ENCODE measurements around the gene CENPN. TPM values are rescaled to one million over a fixed set of nuclear protein-coding genes. Genes with fewer than 3 reads are reported as not detected.

The CENPN gene
- polyA plus RNA-seq, 1 donor (not counting 4 experiments of a cell fraction or from before 2014, with no cell fraction given), result 29.2 TPM

DNA sequence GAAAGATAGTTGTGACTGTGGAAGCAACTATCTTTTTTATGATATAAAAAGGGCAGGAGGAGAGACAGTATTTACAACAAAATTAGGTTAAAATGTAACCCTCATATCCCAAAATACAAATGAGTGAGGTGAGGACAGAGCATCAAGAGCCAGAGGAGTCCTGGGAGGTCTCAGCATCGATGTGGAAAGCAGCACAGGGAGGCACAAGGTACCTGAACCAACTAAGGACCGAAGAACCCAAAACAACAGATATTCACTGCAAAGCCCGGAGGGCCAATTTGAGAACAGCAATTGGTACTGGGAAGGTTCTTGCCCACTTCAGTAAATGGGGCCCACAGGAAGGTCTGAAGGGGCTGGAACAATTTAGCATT lies 37.9 kb upstream of the CENPN start:
- Histone ChIP-seq H3K27me3 (ENCODE audit: control insufficient read depth, extremely low read depth, insufficient read depth, low read length) (no peaks in the 10 kb centered on the region), H3K79me2 (ENCODE audit: control insufficient read depth, insufficient read depth, low read length) (no peaks in the 10 kb centered on the region), H3K27ac (ENCODE audit: control insufficient read depth, insufficient read depth, low read length) (no peak overlapping the region), H2AFZ (ENCODE audit: control insufficient read depth, low read length) (no peak overlapping the region), H4K20me1 (ENCODE audit: control insufficient read depth, extremely low read depth, insufficient read depth, low read length) (no peaks in the 10 kb centered on the region), H3K9me1 (ENCODE audit: control insufficient read depth, extremely low read depth, insufficient read depth, low read length) (no peaks in the 10 kb centered on the region), H3K9ac (ENCODE audit: control insufficient read depth, extremely low read depth, insufficient read depth, low read length) (no peak overlapping the region), H3K4me1 (ENCODE audit: control insufficient read depth, extremely low read depth, insufficient read depth, low read length) (no peaks in the 10 kb centered on the region), H3K9me3 (ENCODE audit: control insufficient read depth, low read depth, low read length) (no peaks in the 10 kb centered on the region), H3K4me3 (ENCODE audit: control insufficient read depth in 2 of 3, extremely low read depth in 1 of 3, insufficient read depth in 2 of 3, low read depth in 1 of 3, low read length in 3 of 3) (no peak overlapping the region), H3K4me2 (ENCODE audit: control insufficient read depth, extremely low read depth, insufficient read depth, low read depth, low read length) (no peak overlapping the region), H3K36me3 (ENCODE audit: control insufficient read depth in 2 of 2, extremely low read depth in 1 of 2, insufficient read depth in 2 of 2, low read length in 2 of 2) (peaks cover 0 to 2% of the 10 kb centered on the region in 2 experiments)
- no peak for DNase-seq (ENCODE audit: low read depth, low spot score)
- FAIRE-seq, result no peak
- no peak for TF ChIP-seq CTCF (optimal IDR thresholded peaks at IDR 0.05 in 1 of 3, IDR thresholded peaks at IDR 0.05 in 1 of 3, conservative IDR thresholded peaks at IDR 0.05 in 1 of 3; ENCODE audit: extremely low read depth in 1 of 3, insufficient read depth in 2 of 3, low read length in 3 of 3)
- TF ChIP-seq EZH2 (IDR thresholded peaks at IDR 0.05; ENCODE audit: low read length), result no peak
- dilution Hi-C loops (cut with MboI; ENCODE audit: extremely low pct_ligation_motif_present, low sequenced_read_pairs), result no loop called here

GRCh38 chr16:80971819-80972218 lies 35.2 kb upstream of the CENPN start:
- no peak overlapping the region for H3K4me3 ChIP-seq (ENCODE audit: control insufficient read depth in 2 of 3, extremely low read depth in 1 of 3, insufficient read depth in 2 of 3, low read depth in 1 of 3, low read length in 3 of 3)
- H3K9me1 ChIP-seq (ENCODE audit: control insufficient read depth, extremely low read depth, insufficient read depth, low read length), result no peaks in the 10 kb centered on the region
- no peaks in the 10 kb centered on the region for H3K27me3 ChIP-seq (ENCODE audit: control insufficient read depth, extremely low read depth, insufficient read depth, low read length)
- H3K9me3 ChIP-seq (ENCODE audit: control insufficient read depth, low read depth, low read length), result no peaks in the 10 kb centered on the region
- no peaks in the 10 kb centered on the region for H3K79me2 ChIP-seq (ENCODE audit: control insufficient read depth, insufficient read depth, low read length)
- H4K20me1 ChIP-seq (ENCODE audit: control insufficient read depth, extremely low read depth, insufficient read depth, low read length), result no peaks in the 10 kb centered on the region
- no peak overlapping the region for H3K27ac ChIP-seq (ENCODE audit: control insufficient read depth, insufficient read depth, low read length)
- FAIRE-seq (no peak), DNase-seq (ENCODE audit: low read depth, low spot score) (no peak)
- TF ChIP-seq CTCF (optimal IDR thresholded peaks at IDR 0.05 in 1 of 3, IDR thresholded peaks at IDR 0.05 in 1 of 3, conservative IDR thresholded peaks at IDR 0.05 in 1 of 3; ENCODE audit: extremely low read depth in 1 of 3, insufficient read depth in 2 of 3, low read length in 3 of 3), result no peak
- no peak for TF ChIP-seq EZH2 (IDR thresholded peaks at IDR 0.05; ENCODE audit: low read length)
- dilution Hi-C loops (cut with MboI; ENCODE audit: extremely low pct_ligation_motif_present, low sequenced_read_pairs), result no loop called here
- H3K9ac ChIP-seq (ENCODE audit: control insufficient read depth, extremely low read depth, insufficient read depth, low read length), result no peak overlapping the region
- peaks cover 0 to 2% of the 10 kb centered on the region in 2 experiments for H3K36me3 ChIP-seq (ENCODE audit: control insufficient read depth in 2 of 2, extremely low read depth in 1 of 2, insufficient read depth in 2 of 2, low read length in 2 of 2)
- H3K4me2 ChIP-seq (ENCODE audit: control insufficient read depth, extremely low read depth, insufficient read depth, low read depth, low read length), result no peak overlapping the region
- H2AFZ ChIP-seq (ENCODE audit: control insufficient read depth, low read length), result no peak overlapping the region
- no peaks in the 10 kb centered on the region for H3K4me1 ChIP-seq (ENCODE audit: control insufficient read depth, extremely low read depth, insufficient read depth, low read length)

Data from keratinocyte (primary cell).